H9 (cell line): Measurements from ENCODE around the gene LRIF1. TPM values are rescaled to one million over a fixed set of nuclear protein-coding genes. Genes with fewer than 3 reads are reported as not detected.

Experiments used
- DNase-seq: peaks from one replicate; pipeline ENCODE4 v3.0.0-alpha.2; 2017
- H2AFZ ChIP-seq: one replicate; pipeline ENCODE4 v1.6.1; 2013; ENCODE audit warnings: mild to moderate bottlenecking, low read length, control low read depth, moderate library complexity
- H2AK5ac ChIP-seq: 2 replicates; pipeline ENCODE4 v1.6.1; 2013; ENCODE audit warnings: low read length, control low read depth, mixed read lengths; ENCODE audit not compliant: insufficient read length
- H2BK120ac ChIP-seq: one replicate; pipeline ENCODE4 v1.6.1; 2013; ENCODE audit warnings: low read depth, mild to moderate bottlenecking, low read length, control low read depth, inconsistent platforms; ENCODE audit not compliant: poor library complexity, severe bottlenecking
- H2BK12ac ChIP-seq: 2 replicates; pipeline ENCODE4 v1.6.1; 2013; ENCODE audit warnings: low read length, control low read depth, mixed read lengths, low read depth; ENCODE audit not compliant: insufficient read length
- H2BK15ac ChIP-seq: 2 replicates; pipeline ENCODE4 v1.6.1; 2013; ENCODE audit warnings: low read depth, low read length, control low read depth
- H2BK20ac ChIP-seq: one replicate; pipeline ENCODE4 v1.6.1; 2013; ENCODE audit warnings: low read depth, mild to moderate bottlenecking, low read length, control low read depth, inconsistent platforms; ENCODE audit not compliant: poor library complexity, severe bottlenecking
- H2BK5ac ChIP-seq: 2 replicates; pipeline ENCODE4 v1.6.1; 2013; ENCODE audit warnings: low read length, control low read depth, mixed read lengths; ENCODE audit not compliant: insufficient read length
- H3K14ac ChIP-seq: 2 replicates; pipeline ENCODE4 v1.6.1; 2013; ENCODE audit warnings: low read length, control low read depth; ENCODE audit not compliant: insufficient read depth
- H3K18ac ChIP-seq: 2 replicates; pipeline ENCODE4 v1.6.1; 2013; ENCODE audit warnings: low read depth, mild to moderate bottlenecking, mixed read lengths, low read length, control low read depth; ENCODE audit not compliant: insufficient read length
- H3K23ac ChIP-seq: 2 replicates; pipeline ENCODE4 v1.6.1; 2013; ENCODE audit warnings: low read length, control low read depth, mixed read lengths, low read depth; ENCODE audit not compliant: insufficient read length
- H3K23me2 ChIP-seq: 2 replicates; pipeline ENCODE4 v1.6.1; 2013; ENCODE audit warnings: low read depth, mild to moderate bottlenecking, mixed read lengths, low read length, control low read depth; ENCODE audit not compliant: insufficient read length, poor library complexity, severe bottlenecking
- H3K27ac ChIP-seq: 2 replicates; pipeline ENCODE4 v1.5.1; 2013; ENCODE audit warnings: low read length, control low read depth, mixed read lengths, low read depth; ENCODE audit not compliant: insufficient read length
- H3K27me3 ChIP-seq: 2 replicates; pipeline ENCODE4 v1.6.1; 2013; ENCODE audit warnings: low read length, control low read depth, inconsistent platforms; ENCODE audit not compliant: insufficient read depth
- H3K4ac ChIP-seq: 2 replicates; pipeline ENCODE4 v1.6.1; 2013; ENCODE audit warnings: low read depth, mild to moderate bottlenecking, control low read depth, inconsistent platforms, low read length, moderate library complexity
- H3K4me1 ChIP-seq: 2 replicates; pipeline ENCODE4 v1.6.1; 2013; ENCODE audit warnings: low read length, control low read depth, inconsistent platforms; ENCODE audit not compliant: insufficient read depth
- H3K4me2 ChIP-seq: 2 replicates; pipeline ENCODE4 v1.6.1; 2013; ENCODE audit warnings: low read length, control low read depth, mixed read lengths; ENCODE audit not compliant: insufficient read length, insufficient read depth
- H3K56ac ChIP-seq: 2 replicates; pipeline ENCODE4 v1.6.1; 2013; ENCODE audit warnings: low read depth, mild to moderate bottlenecking, mixed read lengths, low read length, control low read depth; ENCODE audit not compliant: insufficient read length
- H3K79me1 ChIP-seq: 2 replicates; pipeline ENCODE4 v1.6.1; 2013; ENCODE audit warnings: low read depth, mild to moderate bottlenecking, moderate library complexity, low read length, control low read depth, inconsistent platforms; ENCODE audit not compliant: insufficient read depth, poor library complexity, severe bottlenecking
- H3K79me2 ChIP-seq: 2 replicates; pipeline ENCODE4 v1.6.1; 2013; ENCODE audit warnings: low read length, control low read depth, inconsistent platforms; ENCODE audit not compliant: insufficient read depth
- H3K9ac ChIP-seq: 2 replicates; pipeline ENCODE4 v1.6.1; 2013; ENCODE audit warnings: low read length, control low read depth, mixed read lengths; ENCODE audit not compliant: insufficient read length; ENCODE audit errors: extremely low read depth
- H3K9me3 ChIP-seq: one replicate; pipeline ENCODE4 v1.6.1; 2013; ENCODE audit warnings: low read depth, low read length, inconsistent platforms; ENCODE audit not compliant: control insufficient read depth
- H3T11ph ChIP-seq: one replicate; pipeline ENCODE4 v1.6.1; 2013; ENCODE audit warnings: mild to moderate bottlenecking, low read length, control low read depth, inconsistent platforms
- H4K20me1 ChIP-seq: one replicate; pipeline ENCODE4 v1.6.1; 2013; ENCODE audit not compliant: control insufficient read depth, insufficient read length, insufficient read depth
- H4K5ac ChIP-seq: 2 replicates; pipeline ENCODE4 v1.6.1; 2013; ENCODE audit warnings: low read depth, mild to moderate bottlenecking, mixed read lengths, low read length, control low read depth; ENCODE audit not compliant: insufficient read length
- H4K8ac ChIP-seq: replicated peaks from 2 replicates; pipeline ENCODE4 v1.6.1; 2013; ENCODE audit warnings: low read length, control low read depth, mixed read lengths, low read depth; ENCODE audit not compliant: insufficient read length
- H4K91ac ChIP-seq: 2 replicates; pipeline ENCODE4 v1.6.1; 2013; ENCODE audit warnings: low read depth, mild to moderate bottlenecking, moderate library complexity, mixed read lengths, low read length, control low read depth; ENCODE audit not compliant: insufficient read length
- H3K27ac Mint-ChIP-seq, 3 experiments: 2 replicates in 2 of 3; 3 replicates in 1 of 3; pipeline ENCODE4 v1.8.0; 2020 to 2021; ENCODE audit warnings: mixed read lengths in 3 of 3, mild to moderate bottlenecking in 1 of 3, moderate library complexity in 1 of 3
- H3K27me3 Mint-ChIP-seq: 2 replicates; pipeline ENCODE4 v1.8.0; 2021; ENCODE audit warnings: low read depth, mild to moderate bottlenecking, moderate library complexity, mixed read lengths
- H3K36me3 Mint-ChIP-seq, 3 experiments: 2 replicates in 2 of 3; 3 replicates in 1 of 3; pipeline ENCODE4 v1.8.0; 2020 to 2021; ENCODE audit warnings: low read depth in 3 of 3, mixed read lengths in 3 of 3; ENCODE audit not compliant: insufficient read depth in 1 of 3
- H3K4me1 Mint-ChIP-seq, 2 experiments: 2 replicates each; pipeline ENCODE4 v1.8.0; 2020; ENCODE audit warnings: mixed read lengths in 2 of 2
- H3K4me3 Mint-ChIP-seq, 2 experiments: 2 replicates in 1 of 2; 3 replicates in 1 of 2; pipeline ENCODE4 v1.8.0; 2020 to 2021; ENCODE audit warnings: mild to moderate bottlenecking in 2 of 2, mixed read lengths in 2 of 2, moderate library complexity in 1 of 2
- H3K9me3 Mint-ChIP-seq, 2 experiments: 2 replicates in 1 of 2; 3 replicates in 1 of 2; pipeline ENCODE4 v1.8.0; 2020; ENCODE audit warnings: mild to moderate bottlenecking in 2 of 2, mixed read lengths in 2 of 2, moderate library complexity in 1 of 2
- WGBS: extraction: QIAGEN DNeasy Blood & Tissue Kit; methylation state at CpG from one replicate; pipeline ENCODE4 v1.1.7; 2013; ENCODE audit warnings: missing lambda C conversion rate, low lambda C conversion rate, mixed read lengths; ENCODE audit not compliant: insufficient read length; ENCODE audit errors: extremely low coverage; 5-methylcytosine and 5-hydroxymethylcytosine counted together
- total RNA-seq: library from RNA; stranded (reverse); gene quantifications from 2 replicates; pipeline ENCODE4 v1.2.1, GENCODE V29; 2021
- TF ChIP-seq, protein P1 (sequence below): fragments of 200-600 bp; sonication (generic); conservative IDR thresholded peaks from 3 replicates; pipeline ENCODE4 v1.8.0; 2021; ENCODE audit warnings: antibody characterized with exemption, mild to moderate bottlenecking

Gene LRIF1
- total RNA-seq, 1 experiment from 2014 or later, result 13.6 TPM

DNA sequence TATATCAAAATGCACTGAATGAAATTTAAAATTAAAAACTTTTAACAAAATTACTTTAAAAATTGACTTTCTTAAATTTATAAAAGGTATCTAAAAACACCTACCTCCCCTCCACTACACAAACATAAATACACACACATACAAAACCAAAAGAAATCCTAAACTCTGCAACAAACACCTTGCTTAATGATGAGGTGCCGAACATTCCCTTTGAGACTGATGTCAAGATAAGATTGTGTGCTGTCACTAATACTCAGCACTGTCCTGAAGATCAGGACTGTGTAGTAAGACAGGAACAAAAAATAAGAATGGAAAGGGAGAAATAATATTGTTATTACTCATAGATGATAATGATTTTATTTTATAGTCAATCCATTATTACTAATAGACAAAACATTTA lies 45.7 kb downstream of the LRIF1 start:
- Mint-ChIP-seq H3K27ac (no peak overlapping the region), H3K4me1 (peaks cover 6 to 7% of the 10 kb centered on the region in 2 experiments), H3K36me3 (peaks cover 0 to 2% (median 0%) of the 10 kb centered on the region in 3 experiments; a peak in 2 of 7 replicates), H3K4me3 (no peak overlapping the region), H3K27me3 (peaks cover 2% of the 10 kb centered on the region; the same call in 1 of the 2 replicates), H3K9me3 (peaks cover 14 to 31% of the 10 kb centered on the region in 2 experiments)
- Histone ChIP-seq H3K4me2 (no peak overlapping the region), H2BK12ac (no peak overlapping the region), H4K20me1 (no peaks in the 10 kb centered on the region), H3K9me3 (no peaks in the 10 kb centered on the region), H3K9ac (no peak overlapping the region), H3K14ac (no peak overlapping the region), H3K27me3 (no peaks in the 10 kb centered on the region), H3K4me1 (no peaks in the 10 kb centered on the region), H2BK15ac (no peak overlapping the region), H2BK120ac (no peak overlapping the region), H2AK5ac (no peak overlapping the region), H3K27ac (no peak overlapping the region), H3K4ac (no peak overlapping the region), H3T11ph (no peak overlapping the region), H3K23ac (no peak overlapping the region), H4K8ac (no peak overlapping the region), H2BK5ac (no peak overlapping the region), H3K79me1 (no peaks in the 10 kb centered on the region), H3K18ac (no peak overlapping the region), H4K91ac (no peak overlapping the region), H2BK20ac (no peak overlapping the region), H3K23me2 (no peaks in the 10 kb centered on the region), H4K5ac (no peak overlapping the region), H3K79me2 (no peaks in the 10 kb centered on the region), H2AFZ (no peak overlapping the region), H3K56ac (no peak overlapping the region)
- no peak for DNase-seq
- TF ChIP-seq, protein P1, sequence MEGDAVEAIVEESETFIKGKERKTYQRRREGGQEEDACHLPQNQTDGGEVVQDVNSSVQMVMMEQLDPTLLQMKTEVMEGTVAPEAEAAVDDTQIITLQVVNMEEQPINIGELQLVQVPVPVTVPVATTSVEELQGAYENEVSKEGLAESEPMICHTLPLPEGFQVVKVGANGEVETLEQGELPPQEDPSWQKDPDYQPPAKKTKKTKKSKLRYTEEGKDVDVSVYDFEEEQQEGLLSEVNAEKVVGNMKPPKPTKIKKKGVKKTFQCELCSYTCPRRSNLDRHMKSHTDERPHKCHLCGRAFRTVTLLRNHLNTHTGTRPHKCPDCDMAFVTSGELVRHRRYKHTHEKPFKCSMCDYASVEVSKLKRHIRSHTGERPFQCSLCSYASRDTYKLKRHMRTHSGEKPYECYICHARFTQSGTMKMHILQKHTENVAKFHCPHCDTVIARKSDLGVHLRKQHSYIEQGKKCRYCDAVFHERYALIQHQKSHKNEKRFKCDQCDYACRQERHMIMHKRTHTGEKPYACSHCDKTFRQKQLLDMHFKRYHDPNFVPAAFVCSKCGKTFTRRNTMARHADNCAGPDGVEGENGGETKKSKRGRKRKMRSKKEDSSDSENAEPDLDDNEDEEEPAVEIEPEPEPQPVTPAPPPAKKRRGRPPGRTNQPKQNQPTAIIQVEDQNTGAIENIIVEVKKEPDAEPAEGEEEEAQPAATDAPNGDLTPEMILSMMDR, result no peak
- WGBS, result no CpG with 5 or more reads among the region's 1 CpG
